ENCODE results near the gene CD8A.
A peak's percentile ranks its signal among the peaks of the same experiment; 100 is the strongest.

The CD8A gene

GRCh38 chr2:86808315-86809161, 17.8 kb upstream of the CD8A start:
- DNase-seq (ENCODE audit: low read depth), result peak; percentile 77

GRCh38 chr2:86807468-86808275, 17.0 kb upstream of the CD8A start:
- no peak for DNase-seq (ENCODE audit: low read depth)

- no peak for DNase-seq (ENCODE audit: low read depth)
Observed at GRCh38 chr2:86807133-86807467, 16.4 kb upstream of the CD8A start.

- no peak for DNase-seq (ENCODE audit: low read depth)
Observed at GRCh38 chr2:86806059-86806857, 15.5 kb upstream of the CD8A start.

GRCh38 chr2:86800856-86801567, 10.3 kb upstream of the CD8A start:
- no peak for DNase-seq (ENCODE audit: low read depth)

GRCh38 chr2:86794861-86795260, 4.1 kb upstream of the CD8A start:
- no peak for DNase-seq (ENCODE audit: low read depth)

GRCh38 chr2:86793752-86794151, 3.0 kb upstream of the CD8A start:
- no peak for DNase-seq (ENCODE audit: low read depth)

GRCh38 chr2:86791573-86791972, 860 bp upstream of the CD8A start:
- no peak for DNase-seq (ENCODE audit: low read depth)

- no peak for DNase-seq (ENCODE audit: low read depth)
Observed at GRCh38 chr2:86790134-86790675, 508 bp downstream of the CD8A start.

- DNase-seq (ENCODE audit: low read depth), result no peak
Observed at GRCh38 chr2:86789687-86790133, 1.0 kb downstream of the CD8A start.

- DNase-seq (ENCODE audit: low read depth), result no peak
Observed at GRCh38 chr2:86788881-86789686, 1.6 kb downstream of the CD8A start.

- no peak for DNase-seq (ENCODE audit: low read depth)
Observed at GRCh38 chr2:86788165-86788564, 2.5 kb downstream of the CD8A start.

- DNase-seq (ENCODE audit: low read depth), result no peak
Observed at GRCh38 chr2:86787736-86788135, 3.0 kb downstream of the CD8A start.

GRCh38 chr2:86786001-86786536, 4.6 kb downstream of the CD8A start:
- no peak for DNase-seq (ENCODE audit: low read depth)

- DNase-seq (ENCODE audit: low read depth), result no peak
Observed at GRCh38 chr2:86785456-86785855, 5.3 kb downstream of the CD8A start.

GRCh38 chr2:86783615-86784339, 6.9 kb downstream of the CD8A start:
- no peak for DNase-seq (ENCODE audit: low read depth)

GRCh38 chr2:86782748-86783147, 8.0 kb downstream of the CD8A start:
- no peak for DNase-seq (ENCODE audit: low read depth)

- DNase-seq (ENCODE audit: low read depth), result no peak
Observed at GRCh38 chr2:86781363-86781762, 9.3 kb downstream of the CD8A start.

- DNase-seq (ENCODE audit: low read depth), result no peak
Observed at GRCh38 chr2:86779971-86780370, 10.7 kb downstream of the CD8A start.

GRCh38 chr2:86778957-86779356, 11.8 kb downstream of the CD8A start:
- no peak for DNase-seq (ENCODE audit: low read depth)
